Hepatocyte (in vitro differentiated cells): ENCODE results near the gene ROBO1. TPM values are rescaled to one million over a fixed set of nuclear protein-coding genes. Genes with fewer than 3 reads are reported as not detected.

Experiments used
- DNase-seq: peaks from one replicate; pipeline ENCODE4 v3.0.0-alpha.2; 2016; ENCODE audit warnings: low spot score
- H2AFZ ChIP-seq: fragments of 200-600 bp; sonication (generic); 2 replicates; pipeline ENCODE4 v1.6.0; 2016; ENCODE audit warnings: antibody characterized with exemption, mild to moderate bottlenecking
- H3K27ac ChIP-seq: fragments of 200-600 bp; sonication (generic); 2 replicates; pipeline ENCODE4 v1.5.1; 2016; ENCODE audit warnings: mild to moderate bottlenecking
- H3K27me3 ChIP-seq: fragments of 200-600 bp; sonication (generic); 2 replicates; pipeline ENCODE4 v1.6.1; 2016
- H3K36me3 ChIP-seq: fragments of 200-600 bp; sonication (generic); replicated peaks from 2 replicates; pipeline ENCODE4 v1.5.1; 2016; ENCODE audit warnings: low read depth; ENCODE audit not compliant: insufficient read depth
- H3K4me1 ChIP-seq: fragments of 200-600 bp; sonication (generic); 2 replicates; pipeline ENCODE4 v1.5.1; 2016; ENCODE audit warnings: mild to moderate bottlenecking, moderate library complexity; ENCODE audit not compliant: insufficient read depth
- H3K4me2 ChIP-seq: fragments of 200-600 bp; sonication (generic); 2 replicates; pipeline ENCODE4 v1.6.0; 2016
- H3K4me3 ChIP-seq: fragments of 200-600 bp; sonication (generic); 2 replicates; pipeline ENCODE4 v1.5.1; 2016; ENCODE audit warnings: mild to moderate bottlenecking
- H3K79me2 ChIP-seq: fragments of 200-600 bp; sonication (generic); 2 replicates; pipeline ENCODE4 v1.6.0; 2017; ENCODE audit warnings: mild to moderate bottlenecking
- H3K9me2 ChIP-seq: fragments of 200-600 bp; sonication (generic); replicated peaks from 2 replicates; pipeline ENCODE4 v1.6.0; 2017; ENCODE audit warnings: mild to moderate bottlenecking; ENCODE audit not compliant: insufficient read depth
- H3K9me3 ChIP-seq: fragments of 200-600 bp; sonication (generic); 2 replicates; pipeline ENCODE4 v1.5.1; 2016; ENCODE audit warnings: low read depth, mild to moderate bottlenecking
- H4K20me1 ChIP-seq: fragments of 200-600 bp; sonication (generic); 2 replicates; pipeline ENCODE4 v1.6.0; 2016; ENCODE audit warnings: mild to moderate bottlenecking; ENCODE audit not compliant: insufficient read depth, poor library complexity, severe bottlenecking
- EZH2 ChIP-seq: fragments of 200-600 bp; sonication (generic); IDR thresholded peaks from 2 replicates; pipeline ENCODE4 v1.6.1; 2016; ENCODE audit warnings: antibody characterized with exemption, mild to moderate bottlenecking, borderline replicate concordance
- EZH2phosphoT487 ChIP-seq: fragments of 200-600 bp; sonication (generic); IDR thresholded peaks from one replicate; pipeline ENCODE4 v1.6.1; 2018; ENCODE audit warnings: antibody characterized with exemption, mild to moderate bottlenecking, low read depth, moderate library complexity; ENCODE audit not compliant: unreplicated experiment, severe bottlenecking
- whole genome bisulfite sequencing: methylation state at CpG from one replicate; pipeline ENCODE4 v1.1.6; 2016; ENCODE audit warnings: low lambda C conversion rate; ENCODE audit errors: missing lambda C conversion rate; 5-methylcytosine and 5-hydroxymethylcytosine counted together
- microRNA-seq: library from miRNA; unstranded; fragments of <30 nt; microRNA quantifications from one replicate; pipeline ENCODE4, GENCODE V29; 2017
- polyA plus RNA-seq: library from polyadenylated mRNA; unstranded; fragments of >200 nt; fragmentation: Nextera tagmentation; extraction: Ambion mirVana; gene quantifications from 2 replicates; pipeline ENCODE4 v1.2.1, GENCODE V29; 2016
- small RNA-seq: library from RNA; depleted of rRNA; stranded (forward); fragments of <200 nt; gene quantifications from one replicate; pipeline ENCODE3, GENCODE V24; 2014
- total RNA-seq: library from RNA; depleted of rRNA; stranded (reverse); fragments of >200 nt; gene quantifications from 2 replicates; pipeline ENCODE4 v1.2.3, GENCODE V29; 2014
- TF ChIP-seq, protein P1 (sequence below): fragments of 200-600 bp; sonication (generic); IDR thresholded peaks from 2 replicates; pipeline ENCODE4 v1.5.1; 2016; ENCODE audit warnings: antibody characterized with exemption, mild to moderate bottlenecking; ENCODE audit not compliant: poor library complexity

ROBO1 gene
- total and polyA plus RNA-seq, 2 experiments from 2014 or later, result 13.6 to 44.3 TPM

- H2AFZ ChIP-seq, result no peak overlapping the region
- no peaks in the 10 kb centered on the region for H3K79me2 ChIP-seq
- H3K27ac ChIP-seq, result no peak overlapping the region
- TF ChIP-seq EZH2, result no peak
- TF ChIP-seq EZH2phosphoT487, result no peak
- TF ChIP-seq, protein P1, sequence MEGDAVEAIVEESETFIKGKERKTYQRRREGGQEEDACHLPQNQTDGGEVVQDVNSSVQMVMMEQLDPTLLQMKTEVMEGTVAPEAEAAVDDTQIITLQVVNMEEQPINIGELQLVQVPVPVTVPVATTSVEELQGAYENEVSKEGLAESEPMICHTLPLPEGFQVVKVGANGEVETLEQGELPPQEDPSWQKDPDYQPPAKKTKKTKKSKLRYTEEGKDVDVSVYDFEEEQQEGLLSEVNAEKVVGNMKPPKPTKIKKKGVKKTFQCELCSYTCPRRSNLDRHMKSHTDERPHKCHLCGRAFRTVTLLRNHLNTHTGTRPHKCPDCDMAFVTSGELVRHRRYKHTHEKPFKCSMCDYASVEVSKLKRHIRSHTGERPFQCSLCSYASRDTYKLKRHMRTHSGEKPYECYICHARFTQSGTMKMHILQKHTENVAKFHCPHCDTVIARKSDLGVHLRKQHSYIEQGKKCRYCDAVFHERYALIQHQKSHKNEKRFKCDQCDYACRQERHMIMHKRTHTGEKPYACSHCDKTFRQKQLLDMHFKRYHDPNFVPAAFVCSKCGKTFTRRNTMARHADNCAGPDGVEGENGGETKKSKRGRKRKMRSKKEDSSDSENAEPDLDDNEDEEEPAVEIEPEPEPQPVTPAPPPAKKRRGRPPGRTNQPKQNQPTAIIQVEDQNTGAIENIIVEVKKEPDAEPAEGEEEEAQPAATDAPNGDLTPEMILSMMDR, result no peak
- no peaks in the 10 kb centered on the region for H3K27me3 ChIP-seq
- DNase-seq, result no peak
- no peaks in the 10 kb centered on the region for H3K4me1 ChIP-seq
- WGBS, result 38% methylated on average over 6 of the region's 6 CpGs
- H4K20me1 ChIP-seq, result no peaks in the 10 kb centered on the region
- H3K9me2 ChIP-seq, result no peaks in the 10 kb centered on the region
- no peak overlapping the region for H3K4me2 ChIP-seq
- no peak overlapping the region for H3K4me3 ChIP-seq
- H3K9me3 ChIP-seq, result no peaks in the 10 kb centered on the region
- H3K36me3 ChIP-seq, result no peaks in the 10 kb centered on the region
These were observed 1198.0 kb downstream of the ROBO1 start for GRCh38 chr3:78569804-78570203.

- no peak for TF ChIP-seq EZH2
- TF ChIP-seq, protein P1, result no peak
- TF ChIP-seq EZH2phosphoT487, result no peak
- H3K9me3 ChIP-seq, result no peaks in the 10 kb centered on the region
- H3K27ac ChIP-seq, result no peak overlapping the region
- H2AFZ ChIP-seq, result no peak overlapping the region
- H4K20me1 ChIP-seq, result no peaks in the 10 kb centered on the region
- no peaks in the 10 kb centered on the region for H3K27me3 ChIP-seq
- H3K9me2 ChIP-seq, result no peaks in the 10 kb centered on the region
- no peaks in the 10 kb centered on the region for H3K4me1 ChIP-seq
- no peak overlapping the region for H3K4me2 ChIP-seq
- no peaks in the 10 kb centered on the region for H3K79me2 ChIP-seq
- H3K4me3 ChIP-seq, result no peak overlapping the region
- H3K36me3 ChIP-seq, result no peaks in the 10 kb centered on the region
- WGBS, result 96% methylated on average over 1 of the region's 1 CpG
- DNase-seq, result no peak
These were observed 1202.1 kb downstream of the ROBO1 start for GRCh38 chr3:78565712-78566111.

DNA sequence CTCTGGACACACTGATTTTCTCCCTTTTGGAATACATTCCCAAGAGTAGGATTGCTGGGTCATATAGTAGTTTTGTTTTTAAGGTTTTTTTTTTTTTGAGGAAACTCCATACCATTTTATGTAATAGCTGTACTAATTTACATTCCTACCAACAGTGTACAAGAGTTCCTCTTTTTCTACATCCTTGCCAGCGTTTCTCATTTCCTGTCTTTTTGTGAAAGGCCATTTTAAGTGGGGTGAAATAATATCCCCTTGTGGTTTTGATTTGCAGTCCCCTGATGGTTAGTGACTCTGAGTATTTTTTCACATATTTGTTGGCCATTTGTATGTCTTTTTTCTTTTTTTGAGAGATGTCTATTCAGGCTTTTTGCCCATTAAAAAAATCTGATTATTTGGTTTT, 1205.5 kb downstream of the ROBO1 start:
- Histone ChIP-seq H3K36me3 (no peaks in the 10 kb centered on the region), H3K9me3 (no peaks in the 10 kb centered on the region), H3K4me3 (no peak overlapping the region), H3K9me2 (no peaks in the 10 kb centered on the region), H2AFZ (no peak overlapping the region), H3K4me1 (no peaks in the 10 kb centered on the region), H3K79me2 (no peaks in the 10 kb centered on the region), H3K4me2 (no peak overlapping the region), H4K20me1 (no peaks in the 10 kb centered on the region), H3K27ac (no peak overlapping the region), H3K27me3 (no peaks in the 10 kb centered on the region)
- DNase-seq, result no peak
- WGBS, result 85% methylated on average over 1 of the region's 1 CpG
- no peak for TF ChIP-seq EZH2
- TF ChIP-seq, protein P1, result no peak
- no peak for TF ChIP-seq EZH2phosphoT487

Small RNA genes within 50 kb of the gene (microRNA-seq; reads per million reads assigned to microRNA genes)
- not detected for gene MIR3923

Small RNA genes within 50 kb of the gene (small RNA-seq; reads per million reads assigned to genes)
- gene MIR3923, result not detected
- gene RN7SL751P, result not detected
